GM20431 (cell line): ENCODE results near the gene COL9A3.

Source experiments
- in situ Hi-C: fragments of 300-500 bp; cut with MseI, MboI; formaldehyde crosslinking; loops from one replicate; pipeline ENCODE4 v1.15.0; 2020; ENCODE audit warnings: low sequenced_read_pairs; ENCODE audit not compliant: unreplicated experiment

The COL9A3 gene

GRCh38 chr20:62808211-62808865 is 8.5 kb upstream of the COL9A3 start:
- in situ Hi-C loops: no loop called here

GRCh38 chr20:62809530-62810428 is 7.1 kb upstream of the COL9A3 start:
- in situ Hi-C loops: no loop called here

GRCh38 chr20:62811320-62811719 is 5.5 kb upstream of the COL9A3 start:
- in situ Hi-C loops: no loop called here

GRCh38 chr20:62811720-62812119 is 5.1 kb upstream of the COL9A3 start:
- in situ Hi-C loops: no loop called here

- in situ Hi-C loops: no loop called here
Measured at GRCh38 chr20:62812181-62812906, 4.5 kb upstream of the COL9A3 start.

GRCh38 chr20:62812907-62813200 is 4.0 kb upstream of the COL9A3 start:
- in situ Hi-C loops: no loop called here

GRCh38 chr20:62813588-62813987 is 3.3 kb upstream of the COL9A3 start:
- in situ Hi-C loops: no loop called here

- in situ Hi-C loops: no loop called here
Measured at GRCh38 chr20:62814060-62814708, 2.7 kb upstream of the COL9A3 start.

- in situ Hi-C loops: no loop called here
Measured at GRCh38 chr20:62814709-62815065, 2.2 kb upstream of the COL9A3 start.

GRCh38 chr20:62815066-62815991 is 1.5 kb upstream of the COL9A3 start:
- in situ Hi-C loops: no loop called here

- in situ Hi-C loops: no loop called here
Measured at GRCh38 chr20:62816031-62816883, 593 bp upstream of the COL9A3 start.

- in situ Hi-C loops: no loop called here
Measured at GRCh38 chr20:62817975-62818591, 1.2 kb downstream of the COL9A3 start.

GRCh38 chr20:62818592-62819493 is 2.0 kb downstream of the COL9A3 start:
- in situ Hi-C loops: no loop called here

GRCh38 chr20:62819494-62820174 is 2.8 kb downstream of the COL9A3 start:
- in situ Hi-C loops: no loop called here

GRCh38 chr20:62820208-62820961 is 3.5 kb downstream of the COL9A3 start:
- in situ Hi-C loops: no loop called here
